A549 (cell line): Measurements from ENCODE around the gene GAS7. TPM values are rescaled to one million over a fixed set of nuclear protein-coding genes. Genes with fewer than 3 reads are reported as not detected.
A peak's percentile ranks its signal among the peaks of the same experiment; 100 is the strongest.

Experiments used
- ATAC-seq, 2 experiments: fragments of 200-7000 bp in 1 of 2; fragments of >200 bp in 1 of 2; cut with Nextera tagmentation in 1 of 2; cut with Tn5 transposase in 1 of 2; 3 replicates each; pipeline versions ENCODE4 v1.8.0 to v1.9.1; 2018 to 2020; ENCODE audit warnings: mild to moderate bottlenecking in 1 of 2, moderate library complexity in 1 of 2
- CTCF ChIA-PET: fragments of 300-600 bp; sonication (Branson Sonifier 250); formaldehyde crosslinking; extraction: SDS; loops from one replicate; lab custom pipeline; 2021; ENCODE audit warnings: antibody characterized with exemption, inconsistent platforms; lab: Yijun Ruan, JAX
- POLR2A ChIA-PET: fragments of 350-600 bp; formaldehyde crosslinking; extraction: SDS; loops from one replicate; lab custom pipeline; 2021; ENCODE audit warnings: antibody characterized with exemption, inconsistent platforms; lab: Yijun Ruan, JAX
- DNase-seq, 2 experiments: peaks; one replicate each; pipeline versions ENCODE4 v3.0.0 to v3.0.0-alpha.2; 2011 to 2016; ENCODE audit warnings: low read depth in 1 of 2, low spot score in 1 of 2
- FAIRE-seq: peaks from 2 replicates; lab custom pipeline; 2011; peaks lifted over from hg19 to GRCh38; lab: Jason Lieb, UNC
- H3K27ac ChIP-seq, 2 experiments: fragments of >200 bp; sonication (Bioruptor Twin); formaldehyde crosslinking; 3 replicates each; pipeline ENCODE4 v1.5.1; 2016 to 2017
- H3K4me1 ChIP-seq: fragments of >200 bp; sonication (Bioruptor Twin); formaldehyde crosslinking; 3 replicates; pipeline ENCODE4 v1.6.1; 2016
- H3K4me2 ChIP-seq: fragments of >200 bp; sonication (Bioruptor Twin); formaldehyde crosslinking; 3 replicates; pipeline ENCODE4 v1.6.1; 2016
- H3K4me3 ChIP-seq: fragments of >200 bp; sonication (Bioruptor Twin); formaldehyde crosslinking; 3 replicates; pipeline ENCODE4 v1.5.1; 2016
- H3K9me3 ChIP-seq: fragments of >200 bp; sonication (Bioruptor Twin); formaldehyde crosslinking; 3 replicates; pipeline ENCODE4 v1.6.1; 2016
- ATOH8 ChIP-seq: fragments of 250-450 bp; sonication (Bioruptor Pico); IDR thresholded peaks from 2 replicates; pipeline ENCODE4 v1.5.0; 2020; ENCODE audit warnings: low read depth, mild to moderate bottlenecking, moderate library complexity
- CBX2 ChIP-seq: fragments of 200-600 bp; sonication (generic); IDR thresholded peaks from 2 replicates; pipeline ENCODE4 v1.6.1; 2016; ENCODE audit warnings: low read depth, mild to moderate bottlenecking, borderline replicate concordance
- CBX8 ChIP-seq: fragments of 200-600 bp; sonication (generic); IDR thresholded peaks from 2 replicates; pipeline ENCODE4 v1.6.1; 2016
- CEBPB ChIP-seq, 2 experiments: fragments of >200 bp in 1 of 2; sonication (Bioruptor Twin) in 1 of 2; formaldehyde crosslinking in 1 of 2; IDR thresholded peaks; 2 replicates each; pipeline ENCODE4 v1.6.1; 2012 to 2016
- CHD2 ChIP-seq: fragments of 150-350 bp; IDR thresholded peaks from 2 replicates; pipeline ENCODE4 v1.6.1; 2014; ENCODE audit warnings: low read length; ENCODE audit not compliant: partially characterized antibody
- CHD4 ChIP-seq: fragments of 200-600 bp; sonication (generic); IDR thresholded peaks from 2 replicates; pipeline ENCODE4 v1.6.1; 2016; ENCODE audit warnings: antibody characterized with exemption, mild to moderate bottlenecking, borderline replicate concordance
- E2F6 ChIP-seq: IDR thresholded peaks from 2 replicates; pipeline ENCODE4 v1.6.1; 2012; ENCODE audit warnings: low read depth, borderline replicate concordance
- EHF ChIP-seq: fragments of 250-450 bp; sonication (Bioruptor Pico); IDR thresholded peaks from 2 replicates; pipeline ENCODE4 v1.5.0; 2020; ENCODE audit warnings: mild to moderate bottlenecking
- FOXS1 ChIP-seq: fragments of 250-450 bp; sonication (Bioruptor Pico); IDR thresholded peaks from 2 replicates; pipeline ENCODE4 v1.5.0; 2020; ENCODE audit warnings: mild to moderate bottlenecking, moderate library complexity
- GATA3 ChIP-seq: IDR thresholded peaks from 2 replicates; pipeline ENCODE4 v1.6.1; 2012; ENCODE audit warnings: borderline replicate concordance
- HEYL ChIP-seq: fragments of 250-450 bp; sonication (Bioruptor Pico); IDR thresholded peaks from 2 replicates; pipeline ENCODE4 v1.8.0; 2021; ENCODE audit warnings: mild to moderate bottlenecking, moderate library complexity
- HOXA7 ChIP-seq: fragments of 250-450 bp; sonication (Bioruptor Pico); IDR thresholded peaks from 2 replicates; pipeline ENCODE4 v1.5.0; 2020; ENCODE audit warnings: mild to moderate bottlenecking, moderate library complexity
- HOXB13 ChIP-seq: fragments of 250-450 bp; sonication (Bioruptor Pico); IDR thresholded peaks from 2 replicates; pipeline ENCODE4 v1.5.0; 2020; ENCODE audit warnings: low read depth, mild to moderate bottlenecking, moderate library complexity
- KDM5A ChIP-seq: fragments of 200-600 bp; sonication (generic); IDR thresholded peaks from 2 replicates; pipeline ENCODE4 v1.6.1; 2016; ENCODE audit warnings: antibody characterized with exemption, mild to moderate bottlenecking
- MAFK ChIP-seq: fragments of 450-650 bp; IDR thresholded peaks from 2 replicates; pipeline ENCODE4 v1.6.1; 2014; ENCODE audit not compliant: partially characterized antibody
- RARB ChIP-seq: fragments of 250-450 bp; sonication (Bioruptor Pico); IDR thresholded peaks from 2 replicates; pipeline ENCODE4 v1.8.0; 2021; ENCODE audit warnings: mild to moderate bottlenecking, moderate library complexity
- RNF2 ChIP-seq: fragments of 200-600 bp; sonication (generic); IDR thresholded peaks from 2 replicates; pipeline ENCODE4 v1.6.1; 2016; ENCODE audit warnings: low read depth, mild to moderate bottlenecking, antibody characterized with exemption, moderate library complexity, borderline replicate concordance
- TP53 ChIP-seq: fragments of 250-450 bp; sonication (Bioruptor Pico); IDR thresholded peaks from 2 replicates; pipeline ENCODE4 v1.5.0; 2021; ENCODE audit warnings: mild to moderate bottlenecking, moderate library complexity
- USF2 ChIP-seq: fragments of 450-650 bp; IDR thresholded peaks from 2 replicates; pipeline ENCODE4 v1.6.1; 2014; ENCODE audit warnings: antibody characterized with exemption
- ZC3H11A ChIP-seq: fragments of 450-650 bp; IDR thresholded peaks from 2 replicates; pipeline ENCODE4 v1.6.1; 2014; ENCODE audit warnings: antibody characterized with exemption, mild to moderate bottlenecking
- ZFP36 ChIP-seq: fragments of 450-650 bp; IDR thresholded peaks from 2 replicates; pipeline ENCODE4 v1.6.1; 2014; ENCODE audit warnings: borderline replicate concordance; ENCODE audit not compliant: partially characterized antibody
- WGBS: methylation state at CpG from one replicate; pipeline ENCODE4 v1.1.6; 2017; ENCODE audit errors: missing lambda C conversion rate; 5-methylcytosine and 5-hydroxymethylcytosine counted together
- polyA plus RNA-seq, 4 experiments: library from polyadenylated mRNA; depleted of rRNA in 3 of 4; stranded (reverse); fragments of >200 nt; fragmentation: RNase III in 1 of 4; extraction: RNeasy Plus Mini Kit Qiagen cat#74134 plus additional on column Dnase treatment in 1 of 4; gene quantifications; 2 replicates in 3 of 4; 3 replicates in 1 of 4; pipeline ENCODE4 v1.2.3, GENCODE V29; 2011 to 2017

The GAS7 gene
- polyA plus RNA-seq, 2 of the 4 experiments (the other 2 are of a cell fraction): 1.3 to 1.5 TPM

- no peak for DNase-seq
- H3K4me3 ChIP-seq: no peak overlapping the region
- H3K4me2 ChIP-seq: no peak overlapping the region
- WGBS: 40% methylated on average over 4 of the region's 4 CpGs
- POLR2A ChIA-PET: no interaction called here
- no peak for TF ChIP-seq ATOH8 (CRISPR knock-in tag)
- TF ChIP-seq HEYL (CRISPR knock-in tag): no peak
- TF ChIP-seq CHD4: no peak
- no peak for TF ChIP-seq HOXA7 (CRISPR knock-in tag)
- TF ChIP-seq ZFP36: no peak
- no peak for TF ChIP-seq EHF (CRISPR knock-in tag)
- no peak for TF ChIP-seq RARB (CRISPR knock-in tag)
- TF ChIP-seq E2F6: no peak
- no peak for TF ChIP-seq MAFK
- TF ChIP-seq FOXS1 (CRISPR knock-in tag): no peak
- TF ChIP-seq CHD2: no peak
- TF ChIP-seq CBX8: no peak
- TF ChIP-seq KDM5A: no peak
- TF ChIP-seq USF2: no peak
- TF ChIP-seq GATA3: no peak
- TF ChIP-seq RNF2: no peak
- no peak for TF ChIP-seq CEBPB (IDR thresholded peaks at IDR 0.05)
- TF ChIP-seq ZC3H11A: no peak
- TF ChIP-seq HOXB13 (CRISPR knock-in tag): no peak
- TF ChIP-seq, all 56 proteins: peak for 0
- ATAC-seq: no peak
- Histone ChIP-seq H3K9me3 (peaks cover 39% of the 10 kb centered on the region), H3K4me1 (no peaks in the 10 kb centered on the region), H3K27ac (no peak overlapping the region)
- CTCF ChIA-PET: interaction anchor here (1.2 to 2.4 kb wide), 2 partner anchors 19 to 75 kb away, joined by 4 to 14 read pairs; no protein-coding TSS in a partner anchor
- no peak for FAIRE-seq
Measured at GRCh38 chr17:10207153-10207552, 8.7 kb upstream of the GAS7 start.

- Histone ChIP-seq H3K27ac (no peak overlapping the region), H3K4me2 (no peak overlapping the region), H3K4me1 (no peaks in the 10 kb centered on the region), H3K9me3 (peaks cover 39% of the 10 kb centered on the region), H3K4me3 (no peak overlapping the region)
- ATAC-seq (no peak), DNase-seq (no peak), FAIRE-seq (no peak)
- POLR2A ChIA-PET: no interaction called here
- TF ChIP-seq CBX2: no peak
- TF ChIP-seq TP53 (CRISPR knock-in tag): 0 out of 2 replicates have a peak, but pooled peaks have one; percentile 69
- TF ChIP-seq ATOH8 (CRISPR knock-in tag): no peak
- peak; percentile 97 for TF ChIP-seq ZFP36
- CTCF ChIA-PET: interaction anchor here (0.7 to 1.3 kb wide), 2 partner anchors 21 to 100 kb away, joined by 3 to 5 read pairs; no protein-coding TSS in a partner anchor
- WGBS: 33% methylated on average over 2 of the region's 2 CpGs
Measured at GRCh38 chr17:10205549-10206185, 7.3 kb upstream of the GAS7 start.
